Neural crest cell (in vitro differentiated cells): ENCODE results near the gene SLFN12. TPM values are rescaled to one million over a fixed set of nuclear protein-coding genes. Genes with fewer than 3 reads are reported as not detected.
A peak's percentile ranks its signal among the peaks of the same experiment; 100 is the strongest.

Source experiments
- DNase-seq: peaks from one replicate; pipeline ENCODE4 v3.0.0; 2021; ENCODE audit warnings: low read depth, mixed read lengths, low spot score
- H3K27ac Mint-ChIP-seq: one replicate; pipeline ENCODE4 v1.8.0; 2021; ENCODE audit warnings: mild to moderate bottlenecking, mixed read lengths; ENCODE audit not compliant: unreplicated experiment
- H3K27me3 Mint-ChIP-seq: 2 replicates; pipeline ENCODE4 v1.8.0; 2021; ENCODE audit warnings: low read depth, mild to moderate bottlenecking, mixed read lengths
- H3K36me3 Mint-ChIP-seq: 2 replicates; pipeline ENCODE4 v1.8.0; 2021; ENCODE audit warnings: low read depth, mild to moderate bottlenecking, mixed read lengths
- H3K4me1 Mint-ChIP-seq: 2 replicates; pipeline ENCODE4 v1.8.0; 2021; ENCODE audit warnings: mixed read lengths
- H3K4me3 Mint-ChIP-seq: one replicate; pipeline ENCODE4 v1.8.0; 2021; ENCODE audit warnings: mild to moderate bottlenecking, mixed read lengths
- H3K9me3 Mint-ChIP-seq: 2 replicates; pipeline ENCODE4 v1.8.0; 2021; ENCODE audit warnings: mixed read lengths
- total RNA-seq: library from RNA; stranded (reverse); gene quantifications from 2 replicates; pipeline ENCODE4 v1.2.1, GENCODE V29; 2021
- TF ChIP-seq, protein P1 (sequence below): fragments of 200-600 bp; sonication (generic); conservative IDR thresholded peaks from 2 replicates; pipeline ENCODE4 v1.5.0; 2021; ENCODE audit warnings: antibody characterized with exemption, mild to moderate bottlenecking

Gene SLFN12
- total RNA-seq, 1 donor from 2014 or later, result 17.5 TPM

- Mint-ChIP-seq H3K27me3 (peaks cover 87% of the 10 kb centered on the region), H3K4me1 (peaks cover 15% of the 10 kb centered on the region), H3K36me3 (peaks cover 15% of the 10 kb centered on the region), H3K4me3 (peak within 1 kb of the TSS; percentile 90), H3K27ac (peak within 1 kb of the TSS; percentile 89), H3K9me3 (peaks cover 17% of the 10 kb centered on the region)
- TF ChIP-seq, protein P1, sequence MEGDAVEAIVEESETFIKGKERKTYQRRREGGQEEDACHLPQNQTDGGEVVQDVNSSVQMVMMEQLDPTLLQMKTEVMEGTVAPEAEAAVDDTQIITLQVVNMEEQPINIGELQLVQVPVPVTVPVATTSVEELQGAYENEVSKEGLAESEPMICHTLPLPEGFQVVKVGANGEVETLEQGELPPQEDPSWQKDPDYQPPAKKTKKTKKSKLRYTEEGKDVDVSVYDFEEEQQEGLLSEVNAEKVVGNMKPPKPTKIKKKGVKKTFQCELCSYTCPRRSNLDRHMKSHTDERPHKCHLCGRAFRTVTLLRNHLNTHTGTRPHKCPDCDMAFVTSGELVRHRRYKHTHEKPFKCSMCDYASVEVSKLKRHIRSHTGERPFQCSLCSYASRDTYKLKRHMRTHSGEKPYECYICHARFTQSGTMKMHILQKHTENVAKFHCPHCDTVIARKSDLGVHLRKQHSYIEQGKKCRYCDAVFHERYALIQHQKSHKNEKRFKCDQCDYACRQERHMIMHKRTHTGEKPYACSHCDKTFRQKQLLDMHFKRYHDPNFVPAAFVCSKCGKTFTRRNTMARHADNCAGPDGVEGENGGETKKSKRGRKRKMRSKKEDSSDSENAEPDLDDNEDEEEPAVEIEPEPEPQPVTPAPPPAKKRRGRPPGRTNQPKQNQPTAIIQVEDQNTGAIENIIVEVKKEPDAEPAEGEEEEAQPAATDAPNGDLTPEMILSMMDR, result no peak
- peak; percentile 26 for DNase-seq
Observed at GRCh38 chr17:35373534-35373983, 58.7 kb downstream of the SLFN12 start, which contains the start of gene SLFN11. SLFN11 (minus strand) TSS chr17:35373621; CDS start chr17:35363807, 9,814 bp downstream.

DNA sequence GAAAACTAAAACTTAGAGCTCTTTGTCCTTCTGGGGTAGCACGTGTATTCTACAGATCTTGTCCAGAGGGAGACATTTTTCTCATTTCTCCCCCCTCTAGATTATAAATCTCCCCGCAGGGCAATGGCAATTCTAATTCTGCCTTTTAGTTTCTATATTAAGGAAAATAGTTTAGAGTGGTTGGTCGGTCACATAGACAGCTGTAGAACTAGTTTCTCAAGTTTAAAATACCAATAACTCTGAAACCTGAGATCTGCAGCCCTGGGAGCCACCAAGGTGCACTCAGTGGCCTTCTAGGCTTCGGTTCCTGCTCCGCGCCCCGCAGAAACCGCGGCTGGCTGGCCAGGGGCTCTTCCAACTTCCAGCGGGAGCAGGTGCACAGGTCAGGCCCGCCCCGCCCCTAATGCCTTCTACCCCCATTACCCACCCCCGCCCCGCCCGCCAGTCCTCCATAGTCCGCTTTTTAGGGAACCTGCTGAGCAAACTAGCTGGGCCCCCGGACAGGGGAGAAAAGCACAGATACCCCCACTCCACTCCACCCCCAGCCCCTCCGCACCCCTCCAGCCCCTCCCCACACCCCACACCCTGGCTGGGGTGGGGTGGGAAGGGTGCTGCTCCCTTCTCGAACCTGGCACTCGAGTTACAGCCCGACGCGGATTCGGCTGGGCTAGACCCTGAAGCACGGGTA, 59.3 kb downstream of the SLFN12 start:
- Mint-ChIP-seq H3K27ac (no peak overlapping the region), H3K27me3 (peaks cover 87% of the 10 kb centered on the region), H3K4me3 (peak overlapping the region; percentile 90), H3K9me3 (peaks cover 17% of the 10 kb centered on the region), H3K4me1 (peaks cover 15% of the 10 kb centered on the region), H3K36me3 (peaks cover 15% of the 10 kb centered on the region)
- no peak for DNase-seq
- TF ChIP-seq, protein P1, result no peak

- TF ChIP-seq, protein P1, result no peak
- Mint-ChIP-seq H3K4me1 (peaks cover 15% of the 10 kb centered on the region), H3K27ac (no peak overlapping the region), H3K27me3 (peaks cover 87% of the 10 kb centered on the region), H3K36me3 (peaks cover 15% of the 10 kb centered on the region), H3K4me3 (peak overlapping the region; percentile 24), H3K9me3 (peaks cover 17% of the 10 kb centered on the region)
- DNase-seq, result no peak
Observed at GRCh38 chr17:35371934-35372333, 60.4 kb downstream of the SLFN12 start.

DNA sequence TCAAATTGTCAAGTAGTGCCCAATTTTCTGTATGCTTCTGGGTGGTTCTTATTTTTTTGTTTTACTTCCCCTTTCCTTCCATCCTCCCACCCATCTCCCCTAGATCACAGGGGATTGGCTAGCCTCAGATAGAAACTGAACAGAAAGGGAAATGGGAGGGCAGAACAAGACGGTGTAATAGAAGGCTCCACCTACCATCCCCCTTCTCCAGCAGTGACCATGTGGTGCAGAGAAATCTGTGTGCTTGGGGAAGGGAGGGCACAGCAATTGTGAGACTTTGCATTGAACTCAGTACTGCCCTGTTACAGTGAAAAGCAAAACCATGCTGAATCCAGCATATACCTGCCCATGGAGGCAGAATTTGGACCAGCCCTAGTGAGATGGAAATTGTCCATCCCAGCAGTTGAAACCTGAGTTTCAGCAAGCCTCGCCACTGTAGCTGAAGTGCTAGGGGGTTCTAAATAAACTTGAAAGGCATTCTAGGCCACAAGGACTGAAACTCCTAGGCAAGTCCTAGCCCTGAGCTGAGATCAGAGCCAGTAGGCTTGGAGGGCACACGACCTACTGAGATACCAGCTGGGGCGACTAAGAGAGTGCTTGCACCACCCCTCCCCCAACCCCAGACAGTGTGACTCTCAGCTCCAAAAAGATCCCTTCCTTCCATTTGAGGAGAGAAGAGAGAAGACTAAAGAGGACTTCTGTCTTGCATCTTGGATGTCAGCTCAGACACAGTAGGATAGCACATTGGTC, 64.0 kb downstream of the SLFN12 start:
- peaks cover 17% of the 10 kb centered on the region for H3K9me3 Mint-ChIP-seq
- H3K4me1 Mint-ChIP-seq, result no peaks in the 10 kb centered on the region
- peaks cover 15% of the 10 kb centered on the region for H3K36me3 Mint-ChIP-seq
- TF ChIP-seq, protein P1, result no peak
- no peak for DNase-seq
- H3K27me3 Mint-ChIP-seq, result peaks cover 89% of the 10 kb centered on the region
- H3K27ac Mint-ChIP-seq, result no peak overlapping the region
- no peak overlapping the region for H3K4me3 Mint-ChIP-seq

DNA sequence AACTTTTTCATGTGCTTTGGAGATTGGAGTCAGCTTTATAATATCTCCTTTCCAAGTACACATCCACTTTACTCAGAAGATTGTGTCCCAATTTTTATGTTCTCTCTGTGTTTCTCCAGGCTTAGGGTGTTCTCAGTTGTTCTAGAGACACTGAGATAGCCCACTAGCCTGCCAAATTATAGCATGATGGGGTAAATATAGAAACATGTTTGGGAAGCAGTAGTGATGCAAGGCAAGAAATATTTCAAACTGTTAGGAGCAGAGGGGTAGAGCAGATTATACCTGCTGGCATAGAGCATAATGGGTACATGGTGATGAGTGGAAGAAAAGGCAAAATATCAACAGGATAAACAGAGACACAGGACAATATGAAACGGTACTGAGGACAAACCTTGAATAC, 71.3 kb downstream of the SLFN12 start:
- H3K4me3 Mint-ChIP-seq, result no peak overlapping the region
- no peak for DNase-seq
- no peaks in the 10 kb centered on the region for H3K4me1 Mint-ChIP-seq
- peaks cover 66% of the 10 kb centered on the region for H3K27me3 Mint-ChIP-seq
- no peaks in the 10 kb centered on the region for H3K36me3 Mint-ChIP-seq
- TF ChIP-seq, protein P1, result no peak
- no peak overlapping the region for H3K27ac Mint-ChIP-seq
- H3K9me3 Mint-ChIP-seq, result no peaks in the 10 kb centered on the region

Other genes with a start within 250 kb of the SLFN12 start
- not detected in 2 replicates for gene SLC35G3, start 238.1 kb downstream of the SLFN12 start, total RNA-seq
- gene SLFN5, start 189.4 kb downstream of the SLFN12 start, total RNA-seq, result 8.7 and 10.6 TPM in 2 replicates
- 17.6 and 20.2 TPM in 2 replicates for gene SLFN11, start 58.9 kb downstream of the SLFN12 start, total RNA-seq
- 9.3 and 10.0 TPM in 2 replicates for gene SLFN13, start 16.3 kb upstream of the SLFN12 start, total RNA-seq
- gene SLFN12L, start 105.2 kb upstream of the SLFN12 start, total RNA-seq, result not detected in 2 replicates
- gene SLFN14, start 128.3 kb upstream of the SLFN12 start, total RNA-seq, result not detected in 2 replicates
- 4.2 and 5.1 TPM in 2 replicates for gene PEX12, start 146.1 kb upstream of the SLFN12 start, total RNA-seq
- 216 and 228 TPM in 2 replicates for gene AP2B1, start 154.8 kb upstream of the SLFN12 start, total RNA-seq